ENCODE data around the gene SAMD3.

DNA sequence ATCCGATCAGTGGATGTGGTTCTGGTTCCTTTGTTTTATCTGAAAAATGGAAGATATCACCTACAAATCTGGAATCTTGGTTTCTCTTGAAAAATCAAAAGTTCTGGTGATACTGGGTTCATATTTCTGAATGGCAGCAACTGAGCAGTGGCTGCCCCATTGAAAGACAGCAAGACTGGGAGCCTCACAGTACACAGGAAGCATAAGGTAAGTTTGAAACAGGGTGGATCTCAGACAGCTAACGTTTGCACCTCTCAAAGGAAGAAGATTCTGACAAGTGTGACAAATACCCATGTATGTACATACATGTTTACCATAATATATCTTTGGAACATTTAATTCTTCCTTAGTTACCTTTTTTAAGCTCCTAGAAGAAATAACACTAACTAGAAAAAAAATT lies at the start of gene SAMD3:
- TF ChIP-seq, protein P1, sequence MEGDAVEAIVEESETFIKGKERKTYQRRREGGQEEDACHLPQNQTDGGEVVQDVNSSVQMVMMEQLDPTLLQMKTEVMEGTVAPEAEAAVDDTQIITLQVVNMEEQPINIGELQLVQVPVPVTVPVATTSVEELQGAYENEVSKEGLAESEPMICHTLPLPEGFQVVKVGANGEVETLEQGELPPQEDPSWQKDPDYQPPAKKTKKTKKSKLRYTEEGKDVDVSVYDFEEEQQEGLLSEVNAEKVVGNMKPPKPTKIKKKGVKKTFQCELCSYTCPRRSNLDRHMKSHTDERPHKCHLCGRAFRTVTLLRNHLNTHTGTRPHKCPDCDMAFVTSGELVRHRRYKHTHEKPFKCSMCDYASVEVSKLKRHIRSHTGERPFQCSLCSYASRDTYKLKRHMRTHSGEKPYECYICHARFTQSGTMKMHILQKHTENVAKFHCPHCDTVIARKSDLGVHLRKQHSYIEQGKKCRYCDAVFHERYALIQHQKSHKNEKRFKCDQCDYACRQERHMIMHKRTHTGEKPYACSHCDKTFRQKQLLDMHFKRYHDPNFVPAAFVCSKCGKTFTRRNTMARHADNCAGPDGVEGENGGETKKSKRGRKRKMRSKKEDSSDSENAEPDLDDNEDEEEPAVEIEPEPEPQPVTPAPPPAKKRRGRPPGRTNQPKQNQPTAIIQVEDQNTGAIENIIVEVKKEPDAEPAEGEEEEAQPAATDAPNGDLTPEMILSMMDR (IDR thresholded peaks at IDR 0.05): no peak
- TF ChIP-seq POLR2A (IDR thresholded peaks at IDR 0.05) (no peak), POLR2AphosphoS5 (IDR thresholded peaks at IDR 0.05) (no peak), EP300 (IDR thresholded peaks at IDR 0.05) (no peak)
